Neural cell (in vitro differentiated cells): ENCODE data around the gene NHSL2. TPM values are rescaled to one million over a fixed set of nuclear protein-coding genes. Genes with fewer than 3 reads are reported as not detected.

ENCODE experiments used
- H2AFZ ChIP-seq: fragments of 200-600, 300-800 bp; sonication (generic), shearing (Covaris generic); 2 replicates; pipeline ENCODE4 v1.6.0; 2014; ENCODE audit warnings: low read depth, mild to moderate bottlenecking, antibody characterized with exemption, low read length, moderate library complexity
- H3F3A ChIP-seq: fragments of 200-600 bp; shearing (Covaris generic); 2 replicates; pipeline ENCODE4 v1.6.1; 2016; ENCODE audit warnings: mild to moderate bottlenecking, moderate library complexity, mixed read lengths, antibody characterized with exemption, low read length; ENCODE audit not compliant: insufficient read depth, poor library complexity, severe bottlenecking
- H3K27ac ChIP-seq: fragments of 200-600, 300-800 bp; sonication (generic), shearing (Covaris generic); 2 replicates; pipeline ENCODE4 v1.5.1; 2014; ENCODE audit warnings: mild to moderate bottlenecking, low read length, moderate library complexity
- H3K27me3 ChIP-seq: fragments of 300-800, 200-600 bp; sonication (generic), shearing (Covaris generic); 2 replicates; pipeline ENCODE4 v1.6.0; 2014; ENCODE audit warnings: mild to moderate bottlenecking, low read depth, low read length, moderate library complexity; ENCODE audit not compliant: insufficient read depth
- H3K36me3 ChIP-seq: fragments of 300-800, 200-600 bp; sonication (generic), shearing (Covaris generic); 2 replicates; pipeline ENCODE4 v1.5.1; 2014; ENCODE audit warnings: mild to moderate bottlenecking, antibody characterized with exemption, low read length, moderate library complexity; ENCODE audit not compliant: insufficient read depth
- H3K4me2 ChIP-seq: fragments of 300-800, 200-600 bp; sonication (generic), shearing (Covaris generic); 2 replicates; pipeline ENCODE4 v1.6.0; 2014; ENCODE audit warnings: mild to moderate bottlenecking, low read length
- H3K4me3 ChIP-seq: fragments of 300-800, 200-600 bp; sonication (generic), shearing (Covaris generic); 2 replicates; pipeline ENCODE4 v1.5.1; 2014; ENCODE audit warnings: mild to moderate bottlenecking, low read length, moderate library complexity
- H3K79me2 ChIP-seq: fragments of 200-600 bp; shearing (Covaris generic); replicated peaks from 2 replicates; pipeline ENCODE4 v1.6.0; 2014; ENCODE audit warnings: mild to moderate bottlenecking, low read length, moderate library complexity; ENCODE audit not compliant: insufficient read depth
- H3K9ac ChIP-seq: fragments of 300-800, 200-600 bp; sonication (generic), shearing (Covaris generic); 2 replicates; pipeline ENCODE4 v1.6.1; 2016; ENCODE audit warnings: mild to moderate bottlenecking, low read length, mixed read lengths
- H3K9me2 ChIP-seq: fragments of 200-600 bp; shearing (Covaris generic); 2 replicates; pipeline ENCODE4 v1.6.1; 2016; ENCODE audit warnings: mild to moderate bottlenecking, low read length, mixed read lengths; ENCODE audit not compliant: insufficient read depth
- H3K9me3 ChIP-seq: fragments of 200-600, 300-800 bp; sonication (generic), shearing (Covaris generic); 2 replicates; pipeline ENCODE4 v1.6.1; 2016; ENCODE audit warnings: mild to moderate bottlenecking, mixed run types, low read length, moderate library complexity, mixed read lengths
- H4K20me1 ChIP-seq: fragments of 200-600 bp; shearing (Covaris generic); 2 replicates; pipeline ENCODE4 v1.6.1; 2016; ENCODE audit warnings: mild to moderate bottlenecking, mixed run types; ENCODE audit not compliant: insufficient read depth
- CTCF ChIP-seq: fragments of 450-650 bp; IDR thresholded peaks from 2 replicates; pipeline ENCODE4 v1.5.1; 2014; ENCODE audit warnings: antibody characterized with exemption, mild to moderate bottlenecking, moderate library complexity; ENCODE audit not compliant: poor library complexity, severe bottlenecking
- EP300 ChIP-seq: fragments of 450-650 bp; conservative IDR thresholded peaks from 2 replicates; pipeline ENCODE4 v1.6.1; 2014; ENCODE audit warnings: antibody characterized with exemption, mild to moderate bottlenecking, moderate library complexity; ENCODE audit not compliant: poor library complexity, severe bottlenecking
- EZH2 ChIP-seq: fragments of 200-600, 300-800 bp; shearing (Covaris generic), sonication (generic); IDR thresholded peaks from 2 replicates; pipeline ENCODE4 v1.6.1; 2014; ENCODE audit warnings: antibody characterized with exemption, low read length, borderline replicate concordance, mild to moderate bottlenecking; ENCODE audit not compliant: insufficient read depth, poor library complexity, severe bottlenecking
- MXI1 ChIP-seq: fragments of 450-650 bp; conservative IDR thresholded peaks from 2 replicates; pipeline ENCODE4 v1.6.1; 2014; ENCODE audit warnings: antibody characterized with exemption, mild to moderate bottlenecking; ENCODE audit not compliant: poor library complexity, severe bottlenecking
- POLR2AphosphoS5 ChIP-seq: IDR thresholded peaks from 2 replicates; pipeline ENCODE4 v1.6.1; 2012
- RAD21 ChIP-seq: fragments of 450-650 bp; conservative IDR thresholded peaks from 2 replicates; pipeline ENCODE4 v1.6.1; 2014; ENCODE audit warnings: antibody characterized with exemption, mild to moderate bottlenecking, moderate library complexity
- REST ChIP-seq: IDR thresholded peaks from 2 replicates; pipeline ENCODE4 v1.6.1; 2012; ENCODE audit warnings: borderline replicate concordance
- SMC3 ChIP-seq: fragments of 450-650 bp; conservative IDR thresholded peaks from 2 replicates; pipeline ENCODE4 v1.6.1; 2014; ENCODE audit warnings: antibody characterized with exemption, mild to moderate bottlenecking, moderate library complexity; ENCODE audit not compliant: poor library complexity
- TAF1 ChIP-seq: IDR thresholded peaks from 2 replicates; pipeline ENCODE4 v1.6.1; 2012; ENCODE audit warnings: low read depth
- polyA plus RNA-seq: library from polyadenylated mRNA; depleted of rRNA; stranded (reverse); fragments of >200 nt; gene quantifications from 2 replicates; pipeline ENCODE4 v1.2.3, GENCODE V29; 2014

NHSL2 gene
- polyA plus RNA-seq, 1 donor from 2014 or later, result 0.87 TPM

DNA sequence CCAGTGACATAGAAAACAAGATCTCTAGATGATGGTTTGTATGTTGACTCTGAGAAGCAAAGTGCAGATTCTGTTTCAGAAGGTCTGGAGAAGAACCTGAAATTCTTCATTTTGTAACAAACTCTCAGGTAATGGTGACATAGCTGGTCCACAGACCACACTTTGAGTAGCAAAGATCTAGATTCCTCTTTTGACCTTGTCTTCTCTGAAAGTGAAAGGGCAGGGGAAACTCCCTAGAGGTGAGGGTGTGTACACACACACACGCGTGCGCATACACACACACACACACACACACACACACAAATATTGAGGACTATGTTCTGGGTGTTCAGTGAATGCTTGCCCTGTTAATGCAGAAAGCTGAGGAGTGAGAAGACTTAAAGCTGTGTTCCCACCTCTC is 110.1 kb downstream of the NHSL2 start:
- H3K9ac ChIP-seq, result no peak overlapping the region
- H3F3A ChIP-seq, result no peaks in the 10 kb centered on the region
- H3K4me2 ChIP-seq, result no peak overlapping the region
- H3K27me3 ChIP-seq, result no peaks in the 10 kb centered on the region
- H3K36me3 ChIP-seq, result no peaks in the 10 kb centered on the region
- H3K9me3 ChIP-seq, result no peaks in the 10 kb centered on the region
- no peaks in the 10 kb centered on the region for H4K20me1 ChIP-seq
- H2AFZ ChIP-seq, result no peak overlapping the region
- H3K4me3 ChIP-seq, result no peak overlapping the region
- H3K27ac ChIP-seq, result no peak overlapping the region
- TF ChIP-seq REST (no peak), EP300 (no peak), TAF1 (no peak), RAD21 (no peak), EZH2 (no peak), SMC3 (no peak), CTCF (no peak), POLR2AphosphoS5 (no peak), MXI1 (no peak)
- no peaks in the 10 kb centered on the region for H3K79me2 ChIP-seq
- no peaks in the 10 kb centered on the region for H3K9me2 ChIP-seq

DNA sequence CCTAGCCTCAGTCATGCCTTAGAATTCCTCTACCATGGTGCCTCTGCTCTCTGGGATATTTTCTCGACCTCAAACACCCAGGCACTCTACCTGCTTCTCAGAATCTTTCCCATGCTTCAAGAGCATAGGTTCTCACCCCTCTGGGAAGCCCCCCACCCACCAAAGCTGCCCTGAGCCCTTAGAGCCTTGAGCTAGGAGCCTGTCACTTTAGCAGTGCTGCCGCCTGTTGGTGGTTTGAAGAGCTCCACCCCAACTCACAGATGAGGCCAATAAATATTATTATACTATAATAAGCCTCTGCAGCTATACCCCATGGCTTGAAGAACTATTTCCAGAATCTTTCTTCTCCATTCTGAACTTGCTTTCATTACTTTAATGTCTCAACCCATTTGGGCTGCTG is 111.3 kb downstream of the NHSL2 start:
- Histone ChIP-seq H3K9me3 (no peaks in the 10 kb centered on the region), H3K9me2 (no peaks in the 10 kb centered on the region), H3K9ac (no peak overlapping the region), H3F3A (no peaks in the 10 kb centered on the region), H3K4me2 (no peak overlapping the region), H3K27ac (no peak overlapping the region), H2AFZ (no peak overlapping the region), H3K36me3 (no peaks in the 10 kb centered on the region), H3K27me3 (no peaks in the 10 kb centered on the region), H3K4me3 (no peak overlapping the region), H4K20me1 (no peaks in the 10 kb centered on the region), H3K79me2 (no peaks in the 10 kb centered on the region)
- no peak for TF ChIP-seq SMC3
- TF ChIP-seq MXI1, result no peak
- no peak for TF ChIP-seq CTCF
- TF ChIP-seq EZH2, result no peak
- TF ChIP-seq POLR2AphosphoS5, result no peak
- TF ChIP-seq TAF1, result no peak
- no peak for TF ChIP-seq REST
- no peak for TF ChIP-seq RAD21
- TF ChIP-seq EP300, result no peak
